ENCODE results near the gene MYD88.

MYD88 gene

DNA sequence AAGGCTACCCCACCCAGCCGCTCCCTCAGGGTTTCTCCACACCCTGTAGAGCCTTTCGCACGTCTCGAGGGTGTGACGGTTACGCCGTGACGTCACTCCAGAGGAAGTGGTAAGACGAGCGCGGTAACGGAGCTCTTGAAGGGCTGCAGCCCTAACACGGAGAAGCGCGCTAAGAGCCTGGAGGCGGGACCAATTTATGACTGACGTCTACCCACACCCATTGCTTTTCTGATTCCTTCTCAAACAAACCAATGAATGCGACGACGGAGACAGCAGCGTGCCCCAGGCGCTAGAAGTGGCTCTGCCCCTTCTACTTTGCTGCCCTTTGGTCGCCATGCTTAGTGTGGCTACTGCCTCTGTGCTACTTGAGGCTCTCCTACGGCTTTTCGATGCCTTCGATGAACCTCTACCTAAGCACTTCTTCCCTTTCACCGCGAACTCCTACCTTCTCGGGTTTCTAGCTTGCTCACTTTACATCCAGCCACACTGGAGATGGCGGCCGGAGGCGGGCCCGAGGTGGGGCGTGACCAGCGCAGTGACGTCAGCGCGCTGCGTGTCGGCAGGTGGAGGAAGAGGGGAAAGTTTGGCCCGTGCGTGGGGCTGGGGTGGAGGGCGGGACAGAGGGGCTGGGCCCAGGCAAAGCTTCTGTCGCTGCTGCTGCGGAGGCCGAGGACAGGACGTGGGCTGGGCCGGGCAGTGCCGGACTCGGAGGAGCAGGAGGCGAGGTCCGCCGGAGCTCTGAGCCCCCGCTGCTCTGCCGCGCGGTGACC, 26.7 kb downstream of the MYD88 start, which contains the start of gene OXSR1:
OXSR1 (plus strand) TSS at position 586 of the 770 bp plus-strand sequence. CDS start 340 bp downstream, outside the sequence.
- DNase-seq (ENCODE audit: low read depth in 2 of 2) = peak; percentile 91 to 96

GRCh38 chr3:38165722-38166387, 27.4 kb downstream of the MYD88 start:
- DNase-seq (ENCODE audit: low read depth in 2 of 2) = no peak

- no peak for DNase-seq (ENCODE audit: low read depth in 2 of 2)
Observed at GRCh38 chr3:38167591-38167990, 29.1 kb downstream of the MYD88 start.

- DNase-seq (ENCODE audit: low read depth in 2 of 2) = no peak
Observed at GRCh38 chr3:38168151-38169026, 29.9 kb downstream of the MYD88 start.

DNA sequence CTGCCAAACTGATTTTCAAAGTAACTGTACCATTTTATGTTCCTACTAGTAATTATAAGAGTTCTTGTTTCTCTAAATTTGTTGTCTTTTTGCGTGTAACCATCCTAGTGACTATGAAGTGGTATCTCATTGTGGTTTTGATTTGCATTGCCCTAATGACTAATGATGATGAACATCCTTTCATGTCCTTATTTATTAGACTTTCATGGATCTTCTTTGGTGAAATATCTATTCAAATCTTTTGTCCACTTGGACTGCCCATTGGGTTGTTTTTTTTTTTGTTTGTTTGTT, 30.5 kb downstream of the MYD88 start:
- no peak for DNase-seq (ENCODE audit: low read depth in 2 of 2)

- no peak for DNase-seq (ENCODE audit: low read depth in 2 of 2)
Observed at GRCh38 chr3:38170722-38171121, 32.3 kb downstream of the MYD88 start.

GRCh38 chr3:38171622-38172021, 33.2 kb downstream of the MYD88 start:
- no peak for DNase-seq (ENCODE audit: low read depth in 2 of 2)

DNA sequence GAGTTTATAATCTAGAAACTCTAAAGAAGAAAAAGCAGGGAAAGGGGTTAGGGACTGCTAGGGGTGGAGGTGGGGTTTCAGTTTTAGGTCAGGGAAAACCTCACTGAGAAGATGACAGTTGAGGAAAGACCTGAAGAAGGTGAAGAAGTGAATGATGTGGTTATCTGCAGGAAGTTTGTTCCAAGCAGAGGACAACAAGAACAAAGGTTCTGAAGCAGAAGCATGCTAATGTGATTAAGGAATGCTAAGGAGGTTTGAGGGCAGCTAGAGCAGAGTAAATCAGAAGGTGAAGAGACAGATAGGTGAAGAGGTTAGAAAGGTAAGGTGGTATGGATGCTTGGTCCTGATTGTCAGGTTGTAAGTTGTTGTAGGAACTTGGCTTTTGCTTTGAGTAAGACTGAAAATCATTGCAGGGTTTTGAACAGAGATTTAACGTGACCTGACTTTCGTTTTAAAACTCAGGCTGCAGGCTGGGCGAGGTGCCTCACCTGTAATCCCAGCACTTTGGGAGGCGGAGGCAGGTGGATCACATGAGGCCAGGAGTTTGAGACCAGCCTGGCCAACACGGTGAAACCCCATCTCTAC, 35.5 kb downstream of the MYD88 start:
- no peak for DNase-seq (ENCODE audit: low read depth in 2 of 2)

DNA sequence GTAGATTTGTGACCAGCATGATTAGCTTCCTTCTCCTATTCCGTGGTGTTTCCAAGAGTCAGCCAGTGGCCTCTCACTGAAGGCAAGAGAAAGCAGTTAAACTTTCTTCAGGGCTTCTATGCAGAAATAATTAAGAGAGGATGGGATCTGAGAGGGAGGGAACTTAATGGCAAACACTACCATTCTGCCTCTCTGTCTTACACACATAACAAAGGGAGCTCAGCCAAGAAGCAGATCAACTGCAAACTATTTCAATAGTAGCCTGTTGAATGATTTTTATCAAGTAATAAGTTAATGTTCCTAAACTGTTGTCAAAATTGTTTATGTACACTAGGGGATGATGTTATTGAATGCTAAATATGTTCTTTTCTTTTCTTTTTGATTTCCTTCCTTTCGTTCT, 38.7 kb downstream of the MYD88 start:
- no peak for DNase-seq (ENCODE audit: low read depth in 2 of 2)

- DNase-seq (ENCODE audit: low read depth in 2 of 2) = no peak
Observed at GRCh38 chr3:38186781-38187180, 48.3 kb downstream of the MYD88 start.

GRCh38 chr3:38190481-38190881, 52.0 kb downstream of the MYD88 start:
- DNase-seq (ENCODE audit: low read depth in 2 of 2) = no peak
